Adipocyte (in vitro differentiated cells): Measurements from ENCODE around the gene AQP10.
"Not testable (repeated sequence)": the region's sequence is repeated elsewhere in the genome, so short reads cannot be mapped to it uniquely, and the experiment has no call there.

Experiments used
- DNase-seq: peaks from one replicate; pipeline ENCODE4 v3.0.0-alpha.2; 2015; ENCODE audit warnings: low read depth
- H3K27me3 ChIP-seq: replicated peaks from 2 replicates; pipeline ENCODE4 v1.7.0; 2013; ENCODE audit warnings: mild to moderate bottlenecking, low read length, moderate library complexity; ENCODE audit not compliant: control insufficient read depth, insufficient read depth
- H3K36me3 ChIP-seq: 2 replicates; pipeline ENCODE4 v1.7.0; 2013; ENCODE audit warnings: low read length, mild to moderate bottlenecking, moderate library complexity; ENCODE audit not compliant: control insufficient read depth, insufficient read depth, severe bottlenecking
- H3K4me1 ChIP-seq: 2 replicates; pipeline ENCODE4 v1.7.0; 2013; ENCODE audit warnings: mild to moderate bottlenecking, low read length, moderate library complexity; ENCODE audit not compliant: control insufficient read depth, insufficient read depth
- H3K4me3 ChIP-seq: 2 replicates; pipeline ENCODE4 v1.7.0; 2013; ENCODE audit warnings: mild to moderate bottlenecking, low read length, moderate library complexity
- H3K9ac ChIP-seq: 2 replicates; pipeline ENCODE4 v1.7.0; 2013; ENCODE audit warnings: mild to moderate bottlenecking, low read length, moderate library complexity
- H3K9me3 ChIP-seq: 2 replicates; pipeline ENCODE4 v1.7.0; 2013; ENCODE audit warnings: mild to moderate bottlenecking, low read length, moderate library complexity; ENCODE audit not compliant: control insufficient read depth

Gene AQP10

DNA sequence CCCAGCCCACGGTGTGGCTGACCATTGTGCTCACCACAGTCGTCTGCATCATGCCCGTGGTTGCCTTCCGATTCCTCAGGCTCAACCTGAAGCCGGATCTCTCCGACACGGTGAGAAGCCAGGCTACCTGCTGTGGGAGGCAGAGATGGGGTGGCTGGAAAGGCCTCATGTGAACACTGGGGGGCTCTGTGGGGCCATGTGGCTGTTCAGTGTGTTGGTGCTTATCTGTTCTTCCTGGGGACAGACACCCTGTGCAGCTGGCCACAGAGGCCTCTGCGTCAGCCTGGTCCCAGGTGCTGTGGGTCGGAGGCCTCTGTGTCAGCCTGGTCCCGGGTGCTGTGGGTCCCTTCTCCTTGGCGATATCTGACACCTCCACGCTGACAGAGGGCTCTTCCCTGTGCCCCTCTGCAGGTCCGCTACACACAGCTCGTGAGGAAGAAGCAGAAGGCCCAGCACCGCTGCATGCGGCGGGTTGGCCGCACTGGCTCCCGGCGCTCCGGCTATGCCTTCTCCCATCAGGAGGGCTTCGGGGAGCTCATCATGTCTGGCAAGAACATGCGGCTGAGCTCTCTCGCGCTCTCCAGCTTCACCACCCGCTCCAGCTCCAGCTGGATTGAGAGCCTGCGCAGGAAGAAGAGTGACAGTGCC lies 27.7 kb downstream of the AQP10 start:
- Histone ChIP-seq H3K9me3 (no peaks in the 10 kb centered on the region), H3K4me3 (no peak overlapping the region), H3K4me1 (peaks cover 12% of the 10 kb centered on the region), H3K9ac (no peak overlapping the region), H3K27me3 (no peaks in the 10 kb centered on the region), H3K36me3 (peaks cover 56% of the 10 kb centered on the region)
- no peak for DNase-seq

DNA sequence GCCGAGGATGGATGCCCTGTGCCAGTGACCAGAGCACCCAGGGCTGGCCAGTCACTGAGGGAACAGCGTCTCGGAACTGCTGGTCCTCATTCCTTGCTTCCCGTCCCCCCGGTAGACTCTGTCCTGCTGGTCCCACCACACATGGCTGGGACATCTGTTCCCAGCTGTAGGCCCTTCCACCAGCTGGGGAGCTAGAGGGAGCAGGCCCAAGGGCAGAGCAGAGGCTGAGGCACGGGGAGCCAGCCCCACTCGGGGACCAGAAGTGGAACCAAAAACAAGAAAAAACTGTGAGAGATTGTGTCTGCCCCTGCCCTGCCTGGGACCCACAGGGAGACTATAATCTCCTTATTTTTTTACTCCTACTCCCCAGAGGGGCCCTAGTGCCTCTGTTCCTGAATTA lies 28.2 kb downstream of the AQP10 start:
- Histone ChIP-seq H3K27me3 (no peaks in the 10 kb centered on the region), H3K4me3 (no peak overlapping the region), H3K36me3 (peaks cover 50% of the 10 kb centered on the region), H3K4me1 (peaks cover 18% of the 10 kb centered on the region), H3K9me3 (no peaks in the 10 kb centered on the region), H3K9ac (no peak overlapping the region)
- DNase-seq: no peak

DNA sequence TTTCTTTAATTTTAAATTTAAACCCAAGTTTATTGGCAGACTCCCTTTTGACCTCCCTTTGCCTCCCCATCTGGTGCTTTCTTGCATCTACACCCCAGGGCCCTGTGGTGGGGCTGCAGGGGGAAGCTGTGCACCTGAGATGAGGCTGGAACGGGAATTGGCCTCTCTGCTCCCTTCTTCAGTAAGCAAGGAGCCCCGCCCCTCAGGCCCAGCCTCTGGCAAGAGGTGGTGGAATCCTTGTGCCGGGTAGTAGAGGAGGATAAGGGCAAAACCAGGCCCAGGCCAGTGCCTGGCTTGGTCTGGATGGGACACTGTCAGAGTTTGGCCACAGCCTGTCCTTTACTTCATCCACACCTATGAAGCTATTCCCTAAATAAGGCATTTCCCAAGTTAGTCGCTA lies 29.5 kb downstream of the AQP10 start:
- Histone ChIP-seq H3K4me1 (peaks cover 21% of the 10 kb centered on the region), H3K9ac (no peak overlapping the region), H3K4me3 (no peak overlapping the region), H3K27me3 (no peaks in the 10 kb centered on the region), H3K36me3 (peaks cover 38% of the 10 kb centered on the region), H3K9me3 (no peaks in the 10 kb centered on the region)
- no peak for DNase-seq

DNA sequence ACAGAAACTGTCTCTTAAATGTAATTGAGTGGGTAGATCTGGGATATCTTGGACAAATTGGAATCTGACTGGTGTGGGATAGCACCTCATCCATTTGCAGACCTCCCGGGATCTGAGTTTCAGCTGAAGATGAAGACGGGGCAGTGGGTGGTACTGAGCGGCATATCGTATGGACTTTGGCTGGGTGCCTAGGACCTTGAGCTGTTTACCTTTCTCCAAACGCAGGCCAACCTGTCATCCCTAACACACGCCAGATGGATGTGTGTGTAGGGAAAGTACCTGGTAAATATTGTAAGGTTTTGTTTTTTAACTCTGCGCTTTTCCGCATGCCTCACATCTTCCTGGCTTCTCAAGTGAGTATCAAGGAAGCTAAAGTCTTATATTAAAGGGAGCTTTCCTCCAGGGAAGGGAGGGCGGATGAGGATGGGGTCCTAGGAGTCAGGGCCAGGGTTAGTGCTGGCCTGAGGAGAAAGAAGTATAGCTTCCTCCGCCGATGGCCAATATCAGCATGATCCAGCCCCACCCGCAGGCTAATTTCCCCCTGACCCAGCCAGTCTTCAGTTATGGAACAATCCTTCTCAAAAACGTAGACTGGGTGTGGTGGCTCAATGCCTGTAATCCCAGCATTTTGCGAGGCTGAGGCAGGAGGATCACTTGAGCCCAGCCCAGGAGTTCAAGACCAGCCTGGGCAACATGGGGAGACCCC lies 30.6 kb downstream of the AQP10 start:
- no peak for DNase-seq
- Histone ChIP-seq H3K9ac (no peak overlapping the region), H3K4me1 (peaks cover 21% of the 10 kb centered on the region), H3K4me3 (no peak overlapping the region), H3K27me3 (no peaks in the 10 kb centered on the region), H3K9me3 (no peaks in the 10 kb centered on the region), H3K36me3 (peaks cover 26% of the 10 kb centered on the region)

DNA sequence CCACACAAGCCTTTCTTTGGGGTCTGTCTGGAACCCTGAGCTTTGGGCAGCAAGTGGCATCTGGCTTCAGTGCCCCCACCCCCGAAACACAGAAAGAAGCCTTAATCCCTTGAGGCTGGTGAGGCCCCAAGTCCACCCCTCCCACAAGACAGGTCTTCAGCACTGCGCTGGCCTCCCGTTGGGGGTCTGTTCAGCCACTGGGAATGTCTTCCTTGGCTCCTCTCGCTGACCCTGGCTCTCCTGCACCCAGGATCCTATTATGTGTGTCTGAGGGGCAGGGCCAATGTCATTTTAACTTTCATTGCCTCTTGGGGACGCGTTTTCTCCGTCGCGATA lies 31.3 kb downstream of the AQP10 start:
- Histone ChIP-seq H3K27me3 (no peaks in the 10 kb centered on the region), H3K4me3 (peak overlapping the region; percentile 64), H3K4me1 (peaks cover 21% of the 10 kb centered on the region), H3K36me3 (peaks cover 21% of the 10 kb centered on the region), H3K9me3 (no peaks in the 10 kb centered on the region), H3K9ac (peak overlapping the region; percentile 73)
- no peak for DNase-seq

DNA sequence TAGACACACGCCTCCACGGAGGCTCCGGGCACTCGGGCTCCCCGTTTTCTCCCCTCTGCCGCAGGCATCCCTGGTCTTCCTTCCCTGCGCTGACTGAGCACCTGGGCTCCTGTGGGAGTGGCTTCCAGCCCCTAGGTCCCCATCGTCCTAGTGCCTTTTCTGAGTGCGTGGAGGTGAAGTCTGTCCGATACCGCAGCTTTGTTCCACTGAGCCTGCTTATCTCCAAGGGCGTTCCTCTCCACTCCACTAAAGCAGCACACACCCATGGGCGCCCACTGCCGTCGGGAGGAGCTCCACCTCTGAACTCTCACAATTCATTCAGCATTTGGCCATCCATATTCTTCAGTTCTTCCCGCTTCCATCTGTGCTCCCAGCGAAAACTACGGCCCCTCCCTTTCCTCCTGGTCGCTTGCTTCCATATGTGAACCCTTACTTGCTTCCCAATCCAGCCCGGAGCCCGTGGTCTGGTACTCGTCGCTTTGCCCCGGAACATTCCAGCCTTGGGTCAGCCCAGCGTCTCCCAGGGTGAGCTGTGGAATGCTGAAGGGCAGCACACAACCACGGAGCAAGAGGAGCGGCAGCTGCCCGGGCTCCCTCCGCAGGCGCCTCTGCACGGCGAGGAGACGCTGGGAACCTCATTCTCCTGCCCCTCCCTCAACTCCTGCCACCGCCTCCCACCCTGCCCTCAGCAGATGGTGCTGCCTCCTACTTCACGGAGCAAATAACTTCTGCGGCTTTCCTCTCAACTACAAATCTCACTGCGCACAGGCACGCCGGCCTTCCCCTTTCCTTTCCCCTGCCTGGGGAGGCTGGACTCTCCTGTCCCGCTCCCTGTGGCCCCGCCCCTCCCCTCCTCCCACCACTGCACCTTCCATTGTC lies 31.9 kb downstream of the AQP10 start:
- H3K9ac ChIP-seq: peak overlapping the region; percentile 73
- H3K4me1 ChIP-seq: peaks cover 21% of the 10 kb centered on the region

DNA sequence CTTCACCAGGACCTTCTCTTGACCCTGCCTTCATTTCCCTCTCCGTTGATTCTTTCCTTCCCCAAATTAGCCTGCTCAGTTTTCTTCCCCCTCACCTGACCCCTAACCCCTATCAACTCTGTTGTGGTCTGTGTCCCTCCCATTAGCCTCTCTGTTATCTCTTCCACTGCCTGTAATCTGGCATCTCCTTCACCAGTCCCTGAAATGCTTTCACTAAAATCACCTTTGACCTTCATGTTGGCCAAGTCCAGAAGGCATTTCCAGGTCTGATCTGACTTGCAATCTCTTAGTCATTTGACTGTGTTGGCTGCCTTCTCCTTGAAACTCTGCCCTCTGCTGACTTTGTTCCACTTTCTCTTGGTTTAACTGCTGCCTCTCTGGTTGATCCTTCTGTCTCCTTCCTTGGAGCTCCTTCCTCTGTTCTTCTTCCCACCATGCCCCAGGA lies 32.6 kb downstream of the AQP10 start:
- peak; percentile 65 for DNase-seq
- Histone ChIP-seq H3K9ac (peak overlapping the region; percentile 73), H3K9me3 (no peaks in the 10 kb centered on the region), H3K4me1 (peaks cover 21% of the 10 kb centered on the region), H3K36me3 (peaks cover 13% of the 10 kb centered on the region), H3K27me3 (no peaks in the 10 kb centered on the region), H3K4me3 (peak overlapping the region; percentile 64)

More for the DNA sequence above, 31.9 kb downstream of the AQP10 start:
- peaks cover 18% of the 10 kb centered on the region for H3K36me3 ChIP-seq
- no peaks in the 10 kb centered on the region for H3K27me3 ChIP-seq
- H3K9me3 ChIP-seq: no peaks in the 10 kb centered on the region
- DNase-seq: peak; percentile 65
- peak overlapping the region; percentile 64 for H3K4me3 ChIP-seq

DNA sequence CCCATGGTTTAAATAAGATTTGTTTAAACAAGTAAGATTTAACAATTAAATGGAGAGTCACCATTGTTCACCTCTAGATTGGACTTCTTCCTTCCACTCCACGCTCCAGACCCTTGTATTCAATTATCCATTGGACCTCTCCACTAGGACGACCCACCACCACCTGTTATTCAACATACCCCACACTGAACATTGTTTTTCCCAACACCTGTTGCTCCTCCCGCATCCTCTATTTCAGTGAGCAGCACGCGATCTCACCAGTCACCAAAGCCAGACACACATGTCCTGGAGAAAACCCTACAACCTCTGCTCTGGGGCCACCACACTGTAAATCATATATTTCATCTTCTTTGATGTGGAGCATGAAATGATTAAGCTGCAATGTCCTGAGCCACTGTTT lies 33.1 kb downstream of the AQP10 start:
- no peak for DNase-seq
- Histone ChIP-seq H3K27me3 (peaks cover under 1% of the 10 kb centered on the region), H3K9me3 (no peaks in the 10 kb centered on the region), H3K4me1 (peaks cover 21% of the 10 kb centered on the region), H3K9ac (no peak overlapping the region), H3K4me3 (no peak overlapping the region), H3K36me3 (peaks cover 8% of the 10 kb centered on the region)

DNA sequence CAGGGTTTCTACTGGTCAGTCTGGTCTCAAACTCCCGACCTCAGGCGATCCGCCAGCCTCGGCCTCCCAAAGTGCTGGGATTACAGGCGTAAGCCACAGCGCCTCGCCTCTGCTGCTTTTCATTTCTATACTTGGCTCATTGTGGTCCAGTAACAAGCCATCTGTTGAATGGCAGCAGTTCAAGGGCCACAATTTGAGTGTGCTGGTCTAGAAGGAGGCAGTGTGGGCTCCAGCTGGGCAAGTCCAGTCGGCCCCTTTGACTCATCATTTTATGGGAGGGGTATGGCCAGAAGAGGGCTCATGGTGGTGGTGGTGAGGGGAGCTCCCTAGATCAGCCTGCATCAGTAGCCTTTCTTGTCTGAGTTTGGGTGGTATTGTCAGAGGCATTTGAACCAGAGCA lies 37.6 kb downstream of the AQP10 start:
- Histone ChIP-seq H3K9ac (no peak overlapping the region), H3K36me3 (no peaks in the 10 kb centered on the region), H3K9me3 (no peaks in the 10 kb centered on the region), H3K27me3 (peaks cover 3% of the 10 kb centered on the region), H3K4me1 (peaks cover 9% of the 10 kb centered on the region), H3K4me3 (no peak overlapping the region)
- no peak for DNase-seq

DNA sequence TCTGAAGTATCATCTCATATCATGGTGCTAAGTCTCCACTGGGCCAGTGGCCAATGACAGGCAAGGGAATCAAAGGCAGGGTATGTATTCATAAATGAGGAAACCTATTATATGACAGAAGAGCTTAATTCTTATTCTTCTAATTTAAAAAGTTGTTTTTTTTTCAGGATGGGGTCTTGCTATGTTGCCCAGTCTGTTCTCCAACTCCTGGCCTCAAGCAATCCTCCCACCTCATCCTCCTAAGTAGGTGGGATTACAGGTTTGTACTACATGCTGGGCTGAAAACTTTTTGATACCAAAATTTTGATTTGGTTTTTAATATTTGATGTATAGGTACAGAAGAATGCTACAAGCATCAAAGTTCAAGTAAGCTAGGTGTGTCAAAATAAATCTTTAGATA lies 39.4 kb downstream of the AQP10 start:
- DNase-seq: no peak
- no peak overlapping the region for H3K9ac ChIP-seq
- H3K27me3 ChIP-seq: peaks cover 3% of the 10 kb centered on the region
- no peaks in the 10 kb centered on the region for H3K9me3 ChIP-seq
- H3K36me3 ChIP-seq: no peaks in the 10 kb centered on the region
- no peaks in the 10 kb centered on the region for H3K4me1 ChIP-seq
- H3K4me3 ChIP-seq: no peak overlapping the region

DNA sequence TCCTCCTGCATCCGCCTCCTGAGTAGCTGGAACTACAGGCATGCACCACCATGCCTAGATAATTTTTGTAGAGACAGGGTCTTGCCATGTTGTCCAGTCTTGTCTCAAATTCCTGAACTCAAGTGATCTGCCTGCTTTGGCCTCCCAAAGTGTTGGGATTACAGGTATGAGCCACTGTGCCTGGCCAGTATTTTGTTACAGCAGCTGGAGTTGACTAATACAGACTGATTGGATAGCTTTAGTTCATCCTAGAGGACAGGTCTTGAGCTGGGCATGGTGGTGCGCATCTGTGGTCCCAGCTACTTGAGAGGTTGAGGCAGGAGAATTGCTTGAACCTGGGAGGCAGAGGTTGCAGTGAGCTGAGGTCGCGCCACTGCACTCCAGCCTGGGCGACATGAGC lies 40.0 kb downstream of the AQP10 start:
- not testable (repeated sequence) for H3K9me3 ChIP-seq, H3K27me3 ChIP-seq, H3K4me1 ChIP-seq, DNase-seq, H3K36me3 ChIP-seq, H3K9ac ChIP-seq, H3K4me3 ChIP-seq
